Sigmoid colon (tissue), 4 donors: Measurements from ENCODE around the gene TFCP2.

Experiments
- EP300 ChIP-seq, 4 donors: sonication (generic); formaldehyde crosslinking; IDR thresholded peaks; one replicate each; pipeline ENCODE4 v1.6.1; 2017; ENCODE audit warnings: antibody characterized with exemption in 4 of 4
- TF ChIP-seq, protein P1 (sequence below), 4 experiments: fragments of 450-650 bp in 3 of 4; fragments of 200-600 bp in 1 of 4; IDR thresholded peaks; one replicate each; pipeline ENCODE4 v1.5.1; 2016 to 2019; ENCODE audit warnings: antibody characterized with exemption in 4 of 4, mild to moderate bottlenecking in 3 of 4, moderate library complexity in 2 of 4

DNA sequence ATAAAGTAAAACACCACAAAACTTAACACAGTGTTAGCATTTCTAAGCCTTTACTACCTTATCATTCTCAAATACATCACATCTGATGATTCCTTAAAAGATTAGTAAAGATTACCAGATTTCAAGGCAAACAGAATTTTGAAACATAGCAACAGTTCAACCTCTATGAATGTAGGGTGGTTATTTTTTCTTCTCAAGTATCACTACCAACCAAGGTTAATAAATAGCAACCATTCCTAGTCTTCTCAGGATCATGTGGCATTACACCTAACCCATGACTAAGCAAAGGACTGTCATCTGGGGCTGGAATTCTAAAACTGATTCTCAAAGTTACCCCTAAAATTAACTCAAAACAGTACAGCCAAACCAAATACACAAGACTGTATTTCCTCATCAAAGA, 50.1 kb downstream of the TFCP2 start:
- TF ChIP-seq, protein P1, sequence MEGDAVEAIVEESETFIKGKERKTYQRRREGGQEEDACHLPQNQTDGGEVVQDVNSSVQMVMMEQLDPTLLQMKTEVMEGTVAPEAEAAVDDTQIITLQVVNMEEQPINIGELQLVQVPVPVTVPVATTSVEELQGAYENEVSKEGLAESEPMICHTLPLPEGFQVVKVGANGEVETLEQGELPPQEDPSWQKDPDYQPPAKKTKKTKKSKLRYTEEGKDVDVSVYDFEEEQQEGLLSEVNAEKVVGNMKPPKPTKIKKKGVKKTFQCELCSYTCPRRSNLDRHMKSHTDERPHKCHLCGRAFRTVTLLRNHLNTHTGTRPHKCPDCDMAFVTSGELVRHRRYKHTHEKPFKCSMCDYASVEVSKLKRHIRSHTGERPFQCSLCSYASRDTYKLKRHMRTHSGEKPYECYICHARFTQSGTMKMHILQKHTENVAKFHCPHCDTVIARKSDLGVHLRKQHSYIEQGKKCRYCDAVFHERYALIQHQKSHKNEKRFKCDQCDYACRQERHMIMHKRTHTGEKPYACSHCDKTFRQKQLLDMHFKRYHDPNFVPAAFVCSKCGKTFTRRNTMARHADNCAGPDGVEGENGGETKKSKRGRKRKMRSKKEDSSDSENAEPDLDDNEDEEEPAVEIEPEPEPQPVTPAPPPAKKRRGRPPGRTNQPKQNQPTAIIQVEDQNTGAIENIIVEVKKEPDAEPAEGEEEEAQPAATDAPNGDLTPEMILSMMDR (IDR thresholded peaks at IDR 0.05), result no peak
- no peak for TF ChIP-seq EP300 (IDR thresholded peaks at IDR 0.05)
